Gastroesophageal sphincter (tissue), 3 donors: ENCODE results near the gene SH3PXD2B.

Experiments used
- POLR2A ChIP-seq, 2 donors: fragments of 450-650 bp; IDR thresholded peaks; one replicate each; pipeline ENCODE4 v1.6.1; 2017; ENCODE audit warnings: antibody characterized with exemption in 2 of 2, mild to moderate bottlenecking in 2 of 2, moderate library complexity in 1 of 2
- TF ChIP-seq, protein P1 (sequence below), 4 experiments: fragments of 200-600 bp in 2 of 4; fragments of 450-650 bp in 2 of 4; sonication (generic) in 1 of 4; IDR thresholded peaks; one replicate each; pipeline ENCODE4 v1.5.1; 2017 to 2019; ENCODE audit warnings: antibody characterized with exemption in 4 of 4, mild to moderate bottlenecking in 2 of 4, moderate library complexity in 2 of 4

DNA sequence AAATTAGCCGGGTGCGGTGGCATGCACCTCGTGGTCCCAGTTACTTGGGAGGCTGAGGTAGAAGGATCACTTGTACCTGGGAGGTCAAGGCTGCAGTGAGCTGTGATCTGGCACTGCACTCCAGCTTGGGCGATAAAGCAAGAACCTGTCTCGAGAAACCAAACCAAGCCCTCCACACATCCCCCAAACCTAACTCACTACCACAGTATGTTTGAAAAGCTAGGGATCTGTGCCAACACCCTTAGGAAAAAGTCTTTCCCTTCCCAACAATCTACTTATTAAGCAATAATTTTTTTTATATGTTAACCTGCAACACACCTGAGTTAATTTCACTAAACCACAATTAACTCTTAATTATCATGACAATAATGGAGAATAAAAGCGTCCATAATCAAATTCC lies 173.0 kb downstream of the SH3PXD2B start:
- TF ChIP-seq, protein P1, sequence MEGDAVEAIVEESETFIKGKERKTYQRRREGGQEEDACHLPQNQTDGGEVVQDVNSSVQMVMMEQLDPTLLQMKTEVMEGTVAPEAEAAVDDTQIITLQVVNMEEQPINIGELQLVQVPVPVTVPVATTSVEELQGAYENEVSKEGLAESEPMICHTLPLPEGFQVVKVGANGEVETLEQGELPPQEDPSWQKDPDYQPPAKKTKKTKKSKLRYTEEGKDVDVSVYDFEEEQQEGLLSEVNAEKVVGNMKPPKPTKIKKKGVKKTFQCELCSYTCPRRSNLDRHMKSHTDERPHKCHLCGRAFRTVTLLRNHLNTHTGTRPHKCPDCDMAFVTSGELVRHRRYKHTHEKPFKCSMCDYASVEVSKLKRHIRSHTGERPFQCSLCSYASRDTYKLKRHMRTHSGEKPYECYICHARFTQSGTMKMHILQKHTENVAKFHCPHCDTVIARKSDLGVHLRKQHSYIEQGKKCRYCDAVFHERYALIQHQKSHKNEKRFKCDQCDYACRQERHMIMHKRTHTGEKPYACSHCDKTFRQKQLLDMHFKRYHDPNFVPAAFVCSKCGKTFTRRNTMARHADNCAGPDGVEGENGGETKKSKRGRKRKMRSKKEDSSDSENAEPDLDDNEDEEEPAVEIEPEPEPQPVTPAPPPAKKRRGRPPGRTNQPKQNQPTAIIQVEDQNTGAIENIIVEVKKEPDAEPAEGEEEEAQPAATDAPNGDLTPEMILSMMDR (IDR thresholded peaks at IDR 0.05) = no peak
- TF ChIP-seq POLR2A (IDR thresholded peaks at IDR 0.05) = no peak
